GM19438 (cell line): ENCODE results near the gene CLDN9.

ENCODE experiments used
- ATAC-seq: cut with Tn5 transposase; IDR thresholded peaks from one replicate; pipeline ENCODE4 v1.9.1; 2021; ENCODE audit warnings: low read depth; ENCODE audit not compliant: unreplicated experiment

Gene CLDN9

DNA sequence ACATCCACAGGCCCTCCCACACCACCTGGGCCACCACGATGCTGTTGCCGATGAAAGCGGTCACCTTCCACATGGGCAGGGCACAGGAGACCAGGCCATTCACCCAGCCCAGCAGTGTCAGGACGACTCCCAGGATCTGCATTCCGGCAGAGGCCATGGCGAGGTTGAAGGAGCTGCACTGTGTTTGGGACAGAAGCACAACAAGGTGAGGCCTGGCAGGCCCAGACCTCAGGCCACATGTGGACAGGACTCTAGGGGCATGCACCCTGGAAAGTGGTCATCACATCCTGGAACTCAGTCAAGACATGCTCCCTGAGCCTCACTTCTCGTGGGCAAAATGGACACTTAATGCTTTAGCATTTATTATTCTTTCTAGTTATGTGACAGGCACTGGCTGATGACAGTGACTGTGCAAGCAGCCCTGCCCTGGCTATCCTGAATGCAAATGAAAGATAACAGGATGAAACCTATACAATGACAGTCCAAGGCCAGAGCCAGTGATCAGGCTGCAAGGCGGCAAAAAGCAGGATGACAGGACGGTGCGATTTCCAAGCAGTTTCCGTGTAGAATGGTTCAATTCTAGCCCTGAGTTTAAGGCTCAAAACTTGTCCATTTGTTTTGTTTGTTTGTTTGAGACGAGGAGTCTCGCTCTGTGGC, 3.3 kb downstream of the CLDN9 start:
- no peak for ATAC-seq

DNA sequence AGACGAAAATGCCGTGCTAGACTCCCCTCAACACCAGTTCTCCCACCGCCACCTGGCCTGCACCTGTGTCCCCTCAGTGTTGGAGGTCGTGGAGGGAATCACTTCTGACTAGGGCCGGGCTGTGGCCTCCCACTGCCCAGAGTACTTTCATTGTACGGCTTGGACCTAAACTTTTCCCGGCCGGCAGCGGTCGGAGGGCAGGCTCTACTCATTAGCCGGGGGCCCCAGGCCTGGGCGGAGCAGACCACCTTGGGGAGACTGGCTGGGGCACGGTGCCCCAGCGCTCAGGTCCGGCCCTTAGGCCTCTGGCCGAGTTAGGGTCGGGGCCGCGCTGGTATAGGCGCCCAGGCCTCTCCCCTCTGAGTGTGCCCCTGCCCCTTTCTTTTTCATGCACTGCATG, 4.6 kb downstream of the CLDN9 start:
- ATAC-seq, result no peak

DNA sequence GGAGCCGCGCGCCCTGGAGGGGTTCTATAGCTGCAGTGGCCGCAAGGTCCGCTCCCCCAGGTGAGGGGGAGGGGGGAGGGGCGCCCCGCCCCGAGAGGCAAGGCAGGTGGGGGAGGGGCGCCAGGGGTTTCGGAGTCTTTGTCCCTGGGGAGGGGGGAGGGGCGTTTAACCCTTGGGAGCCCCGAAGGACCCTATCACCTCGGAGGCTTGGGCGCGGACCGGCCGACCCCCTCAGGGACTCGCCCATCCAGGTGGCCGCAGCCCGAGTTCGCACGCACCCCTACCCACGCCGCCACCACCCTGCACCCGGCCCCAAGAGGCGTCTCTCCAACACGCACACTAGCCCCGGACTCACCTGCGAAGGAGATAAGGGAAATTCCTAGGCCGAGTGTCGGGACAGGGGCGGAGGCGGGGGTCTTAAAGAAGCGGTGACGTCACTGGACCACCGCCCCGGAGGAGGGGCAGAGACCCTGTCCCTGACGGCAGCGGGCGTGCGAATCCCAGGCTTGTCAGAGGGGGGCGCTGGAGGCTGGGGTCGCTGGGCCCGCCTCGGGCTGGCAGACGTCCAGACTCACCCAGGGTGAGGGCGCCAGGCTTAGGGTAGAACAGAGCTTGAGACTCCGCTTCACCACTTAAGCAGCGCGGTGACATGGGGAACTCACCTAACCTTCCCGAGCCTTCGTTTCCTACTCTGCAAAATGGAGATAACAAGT, 5.2 kb downstream of the CLDN9 start, which contains the start of gene CLDN6:
CLDN6 (minus strand) TSS at position 390 of the 713 bp plus-strand sequence. CDS start 2,162 bp downstream, outside the sequence.
- ATAC-seq, result no peak

DNA sequence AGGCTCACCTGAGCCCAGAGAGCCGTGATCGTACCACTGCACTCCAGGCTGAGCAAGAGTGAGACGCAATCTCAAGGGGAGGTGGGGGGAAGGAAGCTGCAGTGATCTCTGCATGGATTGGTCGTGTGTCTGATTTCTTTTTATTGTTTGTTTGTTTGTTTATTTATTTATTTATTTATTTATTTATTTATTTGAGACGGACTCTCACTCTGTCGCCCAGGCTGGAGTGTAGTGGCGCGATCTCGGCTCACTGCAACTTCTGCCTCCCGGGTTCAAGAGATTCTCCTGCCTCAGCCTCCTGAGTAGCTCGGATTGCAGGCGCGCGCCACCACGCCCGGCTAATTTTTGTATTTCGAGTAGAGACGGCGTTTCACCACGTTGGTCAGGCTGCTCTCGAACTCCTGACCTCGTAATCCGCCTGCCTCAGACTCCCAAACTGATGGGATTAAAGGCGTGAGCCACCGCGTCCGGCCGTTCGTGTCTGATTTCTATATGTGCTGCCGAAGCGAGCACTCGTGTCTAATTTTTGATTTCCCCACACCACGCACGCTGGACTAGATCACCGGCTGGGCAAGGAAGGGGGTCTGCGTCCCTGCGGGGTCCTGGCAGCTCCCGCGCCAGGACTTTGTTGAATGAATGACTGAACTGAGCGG, 7.0 kb downstream of the CLDN9 start:
- ATAC-seq, result no peak

DNA sequence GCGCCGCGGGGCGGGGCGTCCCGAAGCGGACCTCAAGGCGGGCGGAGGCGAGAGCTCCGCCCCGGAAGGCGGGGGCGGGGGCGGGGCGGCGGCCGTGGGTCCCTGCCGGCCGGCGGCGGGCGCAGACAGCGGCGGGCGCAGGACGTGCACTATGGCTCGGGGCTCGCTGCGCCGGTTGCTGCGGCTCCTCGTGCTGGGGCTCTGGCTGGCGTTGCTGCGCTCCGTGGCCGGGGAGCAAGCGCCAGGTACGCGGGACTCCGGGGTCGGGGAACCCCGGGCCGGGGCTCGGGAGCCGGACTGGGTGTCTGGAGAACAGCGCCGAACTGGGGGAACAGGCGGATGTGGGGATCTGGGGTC, 7.5 kb downstream of the CLDN9 start, which contains the start of gene TNFRSF12A:
TNFRSF12A (plus strand) TSS at position 122 of the 357 bp plus-strand sequence; CDS start at position 152, 30 bp downstream.
- ATAC-seq, result no peak

DNA sequence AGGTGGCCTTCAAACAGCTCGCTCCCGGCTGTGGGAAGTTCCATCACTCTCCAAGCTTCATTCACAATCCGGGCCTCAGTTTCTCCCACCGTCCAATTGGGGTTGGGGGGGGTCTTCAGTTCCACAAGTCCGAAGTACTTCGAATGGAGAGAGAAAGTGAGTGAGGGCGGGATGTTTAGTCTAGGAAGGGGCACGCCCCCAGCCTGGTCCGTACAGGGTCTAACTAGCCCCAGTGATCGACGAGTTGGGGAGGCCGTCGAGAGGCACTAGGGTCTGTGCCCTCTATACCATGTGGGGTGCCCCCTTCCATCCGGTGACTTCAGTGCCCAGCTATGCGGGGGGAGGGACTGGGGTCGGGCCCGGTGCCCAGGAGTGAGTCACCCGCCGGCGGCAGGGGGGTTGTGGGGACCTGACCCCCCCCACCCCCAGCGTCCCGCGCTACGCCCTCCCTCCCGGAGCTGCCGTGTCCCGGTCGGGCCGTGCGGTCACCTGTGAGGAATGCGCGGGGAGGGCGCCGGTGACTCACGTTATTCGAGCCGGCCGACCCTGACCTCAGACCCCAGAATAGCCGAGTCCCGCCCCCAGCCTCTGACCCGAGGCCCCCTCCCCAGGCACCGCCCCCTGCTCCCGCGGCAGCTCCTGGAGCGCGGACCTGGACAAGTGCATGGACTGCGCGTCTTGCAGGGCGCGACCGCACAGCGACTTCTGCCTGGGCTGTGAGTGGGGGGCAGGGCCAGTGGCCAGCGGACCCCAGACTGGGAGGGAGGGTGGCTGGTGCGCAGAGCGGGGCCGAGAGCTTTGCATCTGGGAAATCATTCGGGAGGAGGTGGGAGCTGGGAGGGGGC, 8.1 kb downstream of the CLDN9 start:
- ATAC-seq, result no peak

DNA sequence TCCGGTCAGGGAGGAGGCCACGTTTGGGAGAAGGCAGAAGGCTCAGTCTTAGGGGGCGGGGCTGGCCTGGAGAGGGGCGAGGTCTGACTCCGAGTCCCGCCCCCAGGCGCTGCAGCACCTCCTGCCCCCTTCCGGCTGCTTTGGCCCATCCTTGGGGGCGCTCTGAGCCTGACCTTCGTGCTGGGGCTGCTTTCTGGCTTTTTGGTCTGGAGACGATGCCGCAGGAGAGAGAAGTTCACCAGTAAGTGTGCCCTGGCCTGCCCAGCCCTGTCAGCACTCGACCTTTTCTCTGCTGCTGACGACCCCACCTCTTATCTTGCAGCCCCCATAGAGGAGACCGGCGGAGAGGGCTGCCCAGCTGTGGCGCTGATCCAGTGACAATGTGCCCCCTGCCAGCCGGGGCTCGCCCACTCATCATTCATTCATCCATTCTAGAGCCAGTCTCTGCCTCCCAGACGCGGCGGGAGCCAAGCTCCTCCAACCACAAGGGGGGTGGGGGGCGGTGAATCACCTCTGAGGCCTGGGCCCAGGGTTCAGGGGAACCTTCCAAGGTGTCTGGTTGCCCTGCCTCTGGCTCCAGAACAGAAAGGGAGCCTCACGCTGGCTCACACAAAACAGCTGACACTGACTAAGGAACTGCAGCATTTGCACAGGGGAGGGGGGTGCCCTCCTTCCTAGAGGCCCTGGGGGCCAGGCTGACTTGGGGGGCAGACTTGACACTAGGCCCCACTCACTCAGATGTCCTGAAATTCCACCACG, 8.9 kb downstream of the CLDN9 start:
- ATAC-seq, result no peak

DNA sequence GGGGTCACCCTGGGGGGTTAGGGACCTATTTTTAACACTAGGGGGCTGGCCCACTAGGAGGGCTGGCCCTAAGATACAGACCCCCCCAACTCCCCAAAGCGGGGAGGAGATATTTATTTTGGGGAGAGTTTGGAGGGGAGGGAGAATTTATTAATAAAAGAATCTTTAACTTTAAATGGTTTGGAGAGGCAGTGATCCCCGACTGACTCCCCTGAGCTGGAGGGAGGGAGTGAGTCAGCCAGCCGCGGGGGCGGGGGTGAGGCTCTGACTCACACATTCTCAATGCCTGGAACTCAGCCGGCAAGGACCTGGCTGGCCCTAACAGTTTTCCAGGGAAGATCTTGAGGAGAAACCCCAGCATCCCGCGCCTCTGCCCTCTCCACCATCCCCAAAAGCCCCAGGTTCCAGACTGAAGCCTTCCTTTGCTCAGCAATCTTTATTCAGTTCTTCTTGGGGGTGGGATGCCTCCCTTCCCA, 9.5 kb downstream of the CLDN9 start:
- ATAC-seq, result no peak

DNA sequence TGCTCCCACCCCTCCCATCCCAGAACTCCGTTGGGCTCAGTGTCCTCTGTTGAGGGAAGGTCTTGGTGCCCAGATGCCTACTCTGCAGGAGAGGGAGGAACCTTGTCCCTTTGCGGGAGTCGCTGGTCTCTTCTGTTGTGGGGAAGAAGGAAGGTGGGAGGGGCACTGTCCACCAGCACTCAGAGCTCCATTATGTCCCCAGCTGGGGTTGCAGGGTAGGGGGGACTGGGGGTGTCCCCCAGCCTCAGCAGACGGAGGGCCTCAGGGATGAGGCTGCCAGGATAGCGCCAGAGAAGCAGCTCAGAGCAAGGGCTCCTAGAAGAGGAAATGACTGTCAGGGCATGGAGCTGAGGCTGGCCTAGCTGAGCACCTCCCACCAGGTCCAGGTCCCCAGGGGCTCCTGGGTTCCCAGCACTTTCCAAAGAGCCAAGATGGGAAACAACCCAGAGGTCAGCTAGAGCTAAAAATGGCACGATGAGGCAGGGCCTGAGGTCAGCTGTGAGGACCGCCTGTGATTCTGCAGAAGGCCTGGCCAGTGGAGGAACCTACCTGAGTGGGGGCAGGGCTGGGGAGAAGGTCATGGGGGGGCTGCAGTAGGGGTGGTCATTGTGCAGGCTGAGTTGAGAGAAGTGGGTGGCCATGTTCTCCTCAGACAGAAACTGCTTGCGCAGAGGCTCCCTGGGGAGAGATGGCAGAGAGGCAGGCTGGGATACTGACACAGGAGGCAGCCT, 10.1 kb downstream of the CLDN9 start:
- no peak for ATAC-seq

DNA sequence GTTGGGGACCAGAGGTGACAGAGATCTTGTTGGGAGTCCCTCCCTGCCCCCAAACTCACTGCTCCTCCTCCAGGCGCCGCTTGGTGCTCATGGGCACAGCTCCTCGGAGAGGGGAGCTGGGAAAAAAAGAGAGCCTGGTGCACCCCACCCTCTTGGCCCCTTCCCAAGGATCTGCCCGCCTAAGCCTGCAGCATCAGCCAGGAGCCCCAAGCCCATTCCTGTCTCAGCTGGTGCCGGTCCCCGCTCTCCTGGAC, 10.6 kb downstream of the CLDN9 start:
- ATAC-seq, result no peak

DNA sequence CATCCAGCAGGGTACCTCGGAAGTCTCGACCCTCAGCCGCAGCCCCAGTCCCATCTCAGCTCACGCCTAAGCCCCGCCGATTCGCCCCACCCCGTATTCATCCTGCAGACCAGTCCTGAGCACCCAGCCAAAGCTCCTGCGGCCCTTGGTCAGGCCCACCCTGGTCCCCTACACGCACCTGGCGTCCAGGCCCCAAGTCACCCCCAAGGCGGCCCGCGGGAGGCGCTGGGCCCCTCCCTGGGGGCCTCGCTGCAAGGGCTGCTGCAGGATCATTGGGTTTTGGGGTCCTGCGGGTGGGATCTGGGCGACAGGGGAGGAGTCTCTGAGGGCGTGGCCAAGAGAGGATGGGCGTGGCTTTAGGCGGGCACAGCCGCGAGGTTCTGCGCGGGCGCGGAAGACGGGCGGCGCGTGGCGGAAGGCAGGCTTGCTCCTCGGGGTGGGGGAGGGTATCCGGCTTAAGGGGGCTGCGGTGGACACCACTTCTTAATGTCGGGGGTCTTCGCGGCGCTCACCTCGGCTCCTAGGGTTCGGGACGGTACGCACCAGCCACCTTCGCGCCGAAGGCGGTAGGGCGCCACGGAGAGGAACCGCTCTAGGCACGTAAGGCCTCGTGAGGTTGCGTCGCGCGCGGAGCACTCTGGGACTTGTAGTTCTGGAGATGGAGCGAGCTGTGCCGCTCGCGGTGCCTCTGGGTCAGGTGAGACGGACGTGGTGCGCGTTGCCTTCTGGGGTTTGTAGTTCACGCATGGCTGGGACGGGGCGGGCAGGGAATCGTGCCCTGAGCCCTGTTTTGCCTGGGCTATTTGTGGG, 11.2 kb downstream of the CLDN9 start, which contains the start of the genes HCFC1R1 and THOC6:
HCFC1R1 (minus strand) TSS at position 274 of the 810 bp plus-strand sequence; CDS start at position 273, 1 bp downstream.
THOC6 (plus strand) TSS at position 367 of the 810 bp plus-strand sequence; CDS start at position 659, 292 bp downstream.
- ATAC-seq, result peak; percentile 61

DNA sequence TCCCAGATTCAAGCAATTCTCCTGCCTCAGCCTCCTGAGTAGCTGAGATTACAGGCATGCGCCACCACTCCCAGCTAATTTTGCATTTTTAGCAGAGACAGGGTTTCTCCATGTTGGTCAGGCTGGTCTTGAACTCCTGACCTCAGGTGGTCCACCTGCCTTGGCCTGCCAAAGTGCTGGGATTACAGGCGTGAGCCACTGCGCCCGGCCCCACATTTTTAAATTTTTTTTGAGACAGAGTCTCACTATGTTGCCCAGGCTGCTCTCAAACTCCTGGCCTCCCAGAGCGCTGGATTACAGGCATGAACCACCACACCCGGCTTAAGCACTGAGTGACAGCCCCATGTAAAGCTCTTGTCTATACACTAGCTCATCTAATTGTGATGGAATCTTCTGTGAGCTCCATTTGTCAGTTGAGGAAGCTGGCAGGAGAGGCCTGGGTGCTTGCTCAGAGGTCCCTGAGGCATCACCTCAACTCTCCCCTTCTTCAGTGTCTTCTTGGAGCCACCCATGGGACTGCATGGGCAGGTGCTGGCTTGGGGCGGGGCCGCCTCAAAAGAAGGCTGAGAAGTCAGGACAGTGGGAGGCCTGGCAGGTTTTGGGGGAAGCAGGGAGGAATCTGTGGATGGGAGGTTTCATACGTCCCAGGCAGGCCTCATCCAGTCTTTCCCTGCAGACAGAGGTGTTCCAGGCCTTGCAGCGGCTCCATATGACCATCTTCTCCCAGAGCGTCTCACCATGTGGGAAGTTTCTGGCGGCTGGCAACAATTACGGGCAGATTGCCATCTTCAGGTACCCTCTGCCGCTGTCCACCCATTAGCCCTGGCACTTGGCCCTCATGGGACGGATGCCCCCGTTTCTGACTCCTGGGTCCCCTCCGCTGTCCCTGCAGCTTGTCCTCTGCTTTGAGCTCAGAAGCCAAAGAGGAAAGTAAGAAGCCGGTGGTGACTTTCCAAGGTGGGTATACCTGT, 12.6 kb downstream of the CLDN9 start:
- ATAC-seq, result no peak

DNA sequence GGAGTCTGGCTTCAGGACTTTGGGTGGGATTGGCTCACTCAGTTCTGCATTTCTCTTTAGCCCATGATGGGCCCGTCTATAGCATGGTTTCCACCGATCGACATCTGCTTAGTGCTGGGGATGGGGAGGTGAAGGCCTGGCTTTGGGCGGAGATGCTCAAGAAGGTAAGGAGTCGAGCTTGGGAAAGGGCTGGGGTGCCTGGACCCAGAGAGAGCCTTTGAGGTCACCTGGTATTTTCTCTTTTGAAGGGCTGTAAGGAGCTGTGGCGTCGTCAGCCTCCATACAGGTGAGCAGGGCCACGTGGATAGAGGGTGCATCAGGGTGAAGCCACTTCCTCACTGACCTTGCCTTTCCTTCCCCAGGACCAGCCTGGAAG, 13.3 kb downstream of the CLDN9 start:
- ATAC-seq, result no peak

DNA sequence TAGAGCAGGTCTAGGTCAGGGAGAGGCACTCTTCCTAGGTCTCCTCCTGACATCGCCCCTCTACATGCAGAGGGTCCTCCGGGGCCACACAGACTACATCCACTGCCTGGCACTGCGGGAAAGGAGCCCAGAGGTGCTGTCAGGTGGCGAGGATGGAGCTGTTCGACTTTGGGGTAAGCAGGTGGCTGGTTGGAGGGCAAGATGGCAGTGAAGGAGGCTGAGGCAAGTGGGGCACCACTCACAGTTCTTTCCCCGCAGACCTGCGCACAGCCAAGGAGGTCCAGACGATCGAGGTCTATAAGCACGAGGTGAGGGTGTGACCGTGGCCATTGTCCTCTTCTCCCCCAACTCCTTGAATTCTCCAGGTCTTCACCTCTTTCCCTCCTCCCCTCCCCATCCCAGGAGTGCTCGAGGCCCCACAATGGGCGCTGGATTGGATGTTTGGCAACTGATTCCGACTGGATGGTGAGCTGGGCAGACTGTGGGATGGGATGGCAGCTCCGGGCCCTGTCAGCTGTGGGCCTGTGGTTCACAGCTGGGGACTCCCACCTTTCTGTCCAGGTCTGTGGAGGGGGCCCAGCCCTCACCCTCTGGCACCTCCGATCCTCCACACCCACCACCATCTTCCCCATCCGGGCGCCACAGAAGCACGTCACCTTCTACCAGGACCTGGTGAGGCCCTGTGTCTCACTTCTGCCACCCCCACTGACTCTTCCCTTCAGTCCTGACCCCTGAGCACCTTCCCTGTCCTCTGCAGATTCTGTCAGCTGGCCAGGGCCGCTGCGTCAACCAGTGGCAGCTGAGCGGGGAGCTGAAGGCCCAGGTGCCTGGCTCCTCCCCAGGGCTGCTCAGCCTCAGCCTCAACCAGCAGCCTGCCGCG, 14.1 kb downstream of the CLDN9 start:
- no peak for ATAC-seq

DNA sequence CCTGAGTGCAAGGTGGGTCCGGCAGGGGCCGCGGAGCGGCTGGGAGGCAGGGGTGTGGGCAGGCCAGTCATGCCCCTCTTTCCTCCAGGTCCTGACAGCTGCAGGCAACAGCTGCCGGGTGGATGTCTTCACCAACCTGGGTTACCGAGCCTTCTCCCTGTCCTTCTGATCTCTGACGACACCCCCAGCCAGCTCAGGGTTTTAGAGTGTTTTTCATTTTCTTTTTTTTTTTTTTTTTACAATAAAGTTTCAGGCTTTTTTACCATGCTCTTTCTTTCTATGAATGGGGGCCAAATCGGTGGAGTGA, 14.7 kb downstream of the CLDN9 start:
- no peak for ATAC-seq

DNA sequence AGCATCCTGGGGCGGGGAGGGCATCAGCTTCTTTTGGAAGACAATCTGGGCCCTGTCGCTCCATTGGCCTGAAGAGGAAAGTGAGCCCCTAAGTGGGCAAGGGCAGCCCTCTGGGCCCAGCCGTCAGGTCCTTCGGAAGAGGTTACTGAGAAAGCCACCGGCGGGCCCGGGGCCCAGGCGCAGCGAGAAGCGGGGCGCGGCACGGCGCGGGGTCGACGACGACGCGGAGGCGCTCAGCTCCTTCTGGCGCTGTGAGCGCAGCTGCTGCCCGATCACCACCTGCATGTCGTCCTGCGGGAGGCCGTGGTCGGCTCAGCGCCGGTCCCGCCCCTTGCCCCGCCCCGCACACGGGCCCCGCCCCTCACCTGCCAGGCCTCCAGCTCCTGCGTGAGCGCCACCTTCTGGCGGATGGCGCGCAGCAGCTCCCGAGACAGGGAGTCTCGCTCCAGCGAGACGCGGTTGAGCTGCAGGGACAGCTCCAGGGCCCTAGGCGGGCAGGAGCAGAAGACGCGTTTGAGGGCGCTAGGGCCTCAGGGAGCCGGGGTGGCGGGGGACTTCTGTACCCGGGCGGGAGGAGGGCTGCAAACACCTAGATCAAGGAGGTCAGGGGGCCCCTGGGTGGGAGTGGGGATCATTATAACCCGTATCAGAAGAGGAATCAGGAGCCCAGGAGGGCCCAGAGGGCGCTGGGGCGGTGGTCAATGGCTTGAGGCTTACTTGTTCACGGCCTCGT, 15.4 kb downstream of the CLDN9 start:
- peak; percentile 38 for ATAC-seq
